ENCODE results near the gene OOSP1.
"Not testable (repeated sequence)": the region's sequence is repeated elsewhere in the genome, so short reads cannot be mapped to it uniquely, and the experiment has no call there.

Gene OOSP1, protein sequence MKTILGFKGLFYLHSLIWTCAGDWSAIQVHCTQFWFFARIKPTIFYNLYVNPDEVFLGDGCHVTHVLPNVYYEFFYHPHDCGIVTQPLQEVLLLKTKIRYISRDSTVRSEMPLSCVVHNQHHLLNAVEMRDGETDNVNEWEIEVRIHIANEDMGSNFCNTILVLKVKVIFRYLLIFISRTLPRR

DNA sequence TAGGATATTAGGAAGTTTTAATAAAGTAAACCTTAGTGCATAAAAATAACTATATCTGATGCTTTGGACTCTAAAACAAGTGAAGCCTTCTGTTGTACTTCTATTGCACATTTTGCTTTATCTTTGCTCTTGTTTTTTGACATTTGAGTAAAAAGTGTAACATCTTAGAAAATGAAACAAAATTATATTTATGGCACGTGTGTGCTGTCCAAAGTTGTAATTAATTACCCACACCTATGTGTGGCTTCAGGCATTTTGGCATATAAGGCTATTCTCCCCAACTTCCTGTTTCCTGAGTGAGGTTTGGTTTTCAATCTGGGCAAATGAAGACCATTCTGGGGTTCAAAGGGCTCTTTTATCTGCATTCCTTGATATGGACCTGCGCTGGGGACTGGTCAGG, at the start of gene OOSP1:
Gene OOSP1, plus strand, starts transcription at position 301 of the 400 bp plus-strand sequence. Its CDS starts 23 bp downstream, at position 324.
- DNase-seq: no peak

DNA sequence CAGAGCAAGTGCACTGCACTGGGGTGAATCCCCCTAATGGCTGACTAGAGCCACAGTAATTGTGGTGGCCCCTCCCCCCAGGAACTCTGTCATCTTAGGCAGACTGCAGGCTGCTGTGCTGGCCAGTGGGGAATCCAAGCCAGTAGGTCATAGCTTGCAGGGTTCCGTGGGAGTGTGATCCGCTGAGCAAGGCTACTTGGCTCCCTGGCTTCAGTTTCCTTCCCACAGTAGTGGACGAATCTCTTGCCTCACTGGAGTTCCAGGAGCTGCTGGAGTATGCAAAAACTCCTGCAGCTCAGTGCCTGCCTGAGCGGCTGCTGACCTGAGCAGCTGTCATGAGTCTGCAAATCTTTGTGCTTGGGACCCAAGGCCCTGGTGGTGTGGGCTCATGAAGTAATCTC, 46.5 kb upstream of the OOSP1 start:
- DNase-seq: peak; percentile 18

DNA sequence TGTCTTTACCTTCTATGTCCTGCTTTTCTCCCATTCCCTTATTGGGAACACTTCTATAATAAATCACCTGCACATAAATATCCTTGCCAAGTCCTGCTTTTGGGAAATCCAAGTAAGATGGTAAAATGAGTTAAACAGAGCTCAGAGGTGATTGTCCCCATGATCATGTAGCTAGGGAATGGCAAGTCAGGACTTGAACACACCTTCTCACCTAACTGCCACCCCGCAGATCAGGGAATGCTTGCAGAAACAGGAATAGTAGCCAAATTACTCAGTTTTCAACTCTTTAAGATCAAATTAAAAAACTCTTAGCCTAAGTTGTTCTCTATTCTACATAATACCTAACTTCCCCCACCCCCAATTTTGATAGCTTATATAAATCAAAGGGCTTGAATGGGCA, 43.6 kb upstream of the OOSP1 start:
- no peak for DNase-seq

DNA sequence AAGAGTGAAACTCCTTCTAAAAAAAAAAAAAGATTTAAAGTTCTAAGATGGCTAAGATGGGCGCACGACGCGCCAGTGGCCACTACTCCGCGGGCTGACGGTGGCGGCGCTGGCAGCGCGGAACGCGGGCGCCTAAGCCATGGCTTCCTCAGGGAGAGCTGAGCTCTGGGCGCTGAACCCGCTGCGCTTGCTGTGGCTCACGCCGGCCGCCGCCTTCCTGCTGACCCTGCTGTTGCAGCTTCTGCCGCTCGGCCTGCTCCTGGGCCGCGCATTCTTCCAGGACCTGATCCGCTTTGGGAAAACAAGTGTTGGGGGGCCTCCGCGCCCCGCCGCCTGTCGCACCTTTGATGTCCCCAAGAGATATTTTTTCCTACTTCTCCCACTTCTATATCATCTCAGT, 40.2 kb upstream of the OOSP1 start:
- DNase-seq: no peak

DNA sequence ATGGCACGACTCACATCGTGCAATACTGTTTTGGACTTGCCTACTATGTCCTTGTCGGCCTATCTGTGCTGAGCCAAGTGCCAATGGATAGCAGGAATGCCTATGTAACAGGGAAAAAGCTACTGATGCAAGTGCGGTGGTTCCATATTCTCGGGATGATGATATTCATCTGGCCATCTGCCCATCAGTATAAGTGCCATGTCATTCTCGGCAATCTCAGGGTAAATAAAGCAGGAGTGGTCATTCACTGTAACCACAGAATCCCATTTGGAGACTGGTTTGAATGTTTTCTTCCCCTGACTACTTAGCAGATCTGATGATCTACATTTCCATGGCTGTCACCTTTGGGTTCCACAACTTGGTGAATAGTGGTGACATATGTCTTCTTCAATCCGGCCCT, 39.6 kb upstream of the OOSP1 start:
- no peak for DNase-seq

DNA sequence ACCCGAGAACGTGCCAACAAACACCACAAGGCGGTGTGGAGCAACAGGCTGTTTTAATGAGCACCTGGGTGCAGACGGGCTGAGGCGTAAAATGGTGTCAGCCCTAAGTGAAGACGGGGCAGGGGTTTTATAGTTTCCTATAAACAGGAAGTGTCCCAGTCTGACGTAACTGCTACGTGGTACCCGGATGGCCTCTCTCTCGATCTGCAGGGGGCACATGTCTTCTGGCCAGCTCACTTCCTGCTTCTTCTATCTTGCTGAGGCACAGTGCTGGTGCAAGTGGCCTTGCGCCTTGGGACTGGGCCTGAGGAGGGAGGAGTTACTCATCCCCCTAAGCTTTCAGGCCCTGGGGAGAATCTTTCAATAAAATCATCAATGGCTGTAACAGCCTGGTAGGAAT, 38.7 kb upstream of the OOSP1 start:
- DNase-seq: no peak

DNA sequence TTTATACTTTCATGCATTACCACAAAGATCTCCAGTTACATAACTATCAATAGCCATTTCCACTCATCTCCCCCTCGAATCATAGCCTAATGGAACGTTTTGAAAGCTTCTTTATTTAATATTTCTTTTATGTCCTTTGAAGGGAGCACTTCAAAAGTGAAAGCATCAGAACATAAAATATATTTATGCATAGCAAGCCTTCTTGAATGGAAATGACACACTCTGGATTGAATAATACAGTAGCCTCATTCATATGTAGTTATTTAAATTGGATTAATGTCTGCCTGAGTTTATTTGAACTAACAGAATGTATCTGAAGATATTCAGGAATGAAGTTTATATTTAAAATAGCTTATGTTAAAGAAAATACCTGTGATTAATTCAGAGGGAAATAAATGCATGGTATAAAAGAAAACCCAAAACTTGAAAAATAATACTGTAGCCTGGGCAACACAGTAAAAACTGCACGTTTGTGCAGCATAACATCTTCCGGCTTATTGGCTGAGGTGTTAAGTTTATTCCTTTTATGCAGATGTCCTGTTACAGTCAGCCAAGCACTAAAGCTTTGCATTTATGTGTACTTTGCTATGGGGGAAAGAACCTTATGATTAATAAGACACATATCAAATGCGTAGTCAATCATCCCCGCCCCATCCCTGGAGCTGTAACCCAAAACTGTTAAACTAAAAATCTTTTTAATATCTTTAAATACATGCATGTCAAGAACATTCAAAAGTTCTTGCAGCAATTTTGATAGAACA, 37.7 kb upstream of the OOSP1 start:
- peak; percentile 41 for DNase-seq

DNA sequence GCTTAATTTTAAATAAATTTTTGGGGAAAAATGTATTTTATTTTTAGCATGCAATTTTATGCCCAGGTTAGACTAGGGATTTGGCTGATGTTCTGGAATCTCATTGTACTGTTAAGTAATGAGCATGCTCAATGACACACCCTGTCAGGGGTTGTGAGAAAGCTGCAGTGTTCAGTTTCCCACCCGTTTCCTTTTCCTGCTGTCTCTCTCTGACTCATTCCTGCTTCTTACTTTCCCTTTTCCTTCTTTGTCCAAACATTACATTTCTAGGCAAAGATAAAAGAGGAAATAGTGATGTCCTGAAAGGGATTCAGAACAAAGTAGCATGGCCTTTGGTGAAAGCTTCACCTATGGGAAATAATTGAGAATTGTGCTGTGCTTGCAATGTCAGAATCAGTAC, 36.9 kb upstream of the OOSP1 start:
- DNase-seq: no peak

DNA sequence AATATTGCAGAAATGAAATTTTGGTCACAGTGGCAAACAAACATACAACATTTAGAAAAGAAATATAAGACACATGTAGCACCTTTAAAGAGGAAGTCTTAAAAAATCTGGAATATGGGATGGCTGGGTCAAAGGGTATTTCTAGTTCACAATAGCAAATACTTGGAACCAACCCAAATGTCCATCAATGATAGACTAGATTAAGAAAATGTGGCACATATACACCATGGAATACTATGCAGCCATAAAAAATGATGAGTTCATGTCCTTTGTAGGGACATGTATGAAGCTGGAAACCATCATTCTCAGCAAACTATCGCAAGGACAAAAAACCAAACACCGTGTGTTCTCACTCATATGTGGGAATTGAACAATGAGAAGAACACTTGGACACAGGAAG, 34.7 kb upstream of the OOSP1 start:
- not testable (repeated sequence) for DNase-seq

DNA sequence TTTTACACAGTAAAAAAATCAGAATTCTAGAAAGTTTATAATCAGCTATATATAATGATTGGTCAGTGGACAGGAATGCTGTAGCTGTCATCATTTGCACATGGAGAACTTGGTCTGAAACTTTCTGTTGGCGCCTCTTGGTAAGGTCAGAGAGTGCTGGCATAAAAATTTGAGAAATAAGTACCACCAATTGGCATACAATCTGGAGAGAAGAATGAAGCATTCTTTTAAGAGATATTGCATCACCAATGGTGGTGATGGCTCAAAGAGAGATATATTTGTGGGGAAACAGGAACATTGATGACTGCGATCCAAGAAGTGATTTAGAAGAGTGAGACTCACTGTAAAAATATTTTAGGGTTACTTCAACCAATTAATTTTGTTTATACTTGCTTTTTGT, 19.8 kb upstream of the OOSP1 start:
- DNase-seq: no peak

DNA sequence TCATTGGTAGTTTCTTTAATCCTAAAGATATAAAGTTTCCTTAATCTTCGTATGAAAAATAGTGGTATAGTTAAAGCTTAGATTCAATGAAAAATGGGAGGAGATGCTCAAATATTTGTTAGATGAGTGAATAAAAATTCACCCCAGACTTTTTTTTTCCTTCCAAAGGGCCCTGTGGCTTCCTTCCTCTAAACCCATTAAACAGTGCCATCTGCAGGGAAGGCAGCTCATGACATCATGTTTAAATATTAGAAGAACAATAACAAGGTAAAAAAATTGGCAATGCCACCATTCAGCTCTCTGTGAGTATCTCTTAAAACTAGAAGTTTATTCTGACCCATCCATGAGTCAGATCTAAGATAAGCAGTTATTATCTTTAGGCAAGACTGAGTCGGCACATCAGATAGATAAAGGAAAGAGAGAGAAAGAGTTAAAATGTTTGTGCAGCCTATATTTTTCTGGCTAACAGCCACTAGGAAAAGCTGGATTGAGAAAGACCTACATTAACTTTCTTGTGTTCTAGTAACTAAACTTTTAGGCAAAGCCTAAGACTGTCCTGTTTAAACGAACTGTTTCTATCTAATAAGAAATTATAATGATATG, 19.1 kb upstream of the OOSP1 start:
- peak; percentile 3 for DNase-seq

DNA sequence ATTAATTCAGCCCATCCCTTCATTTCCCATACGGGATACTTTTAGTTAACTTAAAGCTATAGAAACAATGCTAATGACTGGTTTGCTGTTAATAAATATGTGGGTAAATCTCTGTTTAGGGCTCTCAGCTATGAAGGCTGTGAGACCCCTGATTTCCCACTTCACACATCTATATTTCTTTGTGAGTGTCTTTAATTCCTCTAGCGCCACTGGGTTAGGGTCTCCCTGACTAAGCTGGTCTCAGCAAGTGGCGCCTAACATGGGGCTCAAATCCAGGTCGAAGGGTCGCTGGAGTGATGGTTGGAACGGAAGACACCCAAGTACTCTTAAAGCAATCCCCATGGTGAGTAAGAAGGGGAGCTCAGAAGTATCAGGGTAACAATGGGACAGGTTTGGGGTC, 14.4 kb upstream of the OOSP1 start:
- no peak for DNase-seq

DNA sequence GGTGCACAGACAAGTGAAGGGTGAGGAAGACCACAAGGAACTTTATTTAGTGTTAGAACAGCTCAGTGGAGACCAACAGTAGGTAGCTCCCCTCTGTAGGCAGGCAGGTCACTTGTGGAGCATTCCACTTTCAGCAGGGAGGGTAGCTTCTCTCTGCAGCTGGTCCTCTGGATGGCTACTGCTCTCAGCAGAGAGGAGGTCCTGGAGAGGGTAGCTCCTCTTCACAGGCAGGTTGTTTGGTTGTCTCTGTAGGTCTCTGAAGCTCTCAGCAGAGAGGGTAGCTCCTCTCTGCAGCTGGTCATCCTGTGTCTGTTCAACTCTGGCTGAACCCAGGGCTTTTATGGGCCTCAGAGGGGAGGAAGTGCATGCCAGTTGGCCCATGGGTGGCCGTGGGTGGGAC, 6.5 kb upstream of the OOSP1 start:
- DNase-seq: no peak

DNA sequence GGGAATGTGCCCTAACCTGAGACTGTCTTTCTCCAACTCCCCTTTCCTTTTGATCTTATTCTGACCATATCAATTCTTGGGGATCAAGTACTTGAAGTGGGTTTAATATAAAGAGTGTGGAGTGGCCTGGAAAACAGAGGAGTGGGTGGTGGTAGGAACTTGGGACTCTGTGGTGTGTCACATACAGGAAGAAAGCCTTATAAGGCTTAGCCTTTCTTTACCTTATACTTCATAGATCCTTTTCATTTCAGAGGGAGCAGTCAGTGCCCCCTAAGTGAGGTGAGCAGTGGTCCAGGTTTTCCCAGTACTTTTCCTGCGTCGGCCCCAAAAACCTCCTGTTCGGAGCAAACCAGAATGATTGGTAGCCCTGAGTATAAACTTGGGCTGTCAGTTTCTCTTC, 486 bp downstream of the OOSP1 start:
- no peak for DNase-seq

DNA sequence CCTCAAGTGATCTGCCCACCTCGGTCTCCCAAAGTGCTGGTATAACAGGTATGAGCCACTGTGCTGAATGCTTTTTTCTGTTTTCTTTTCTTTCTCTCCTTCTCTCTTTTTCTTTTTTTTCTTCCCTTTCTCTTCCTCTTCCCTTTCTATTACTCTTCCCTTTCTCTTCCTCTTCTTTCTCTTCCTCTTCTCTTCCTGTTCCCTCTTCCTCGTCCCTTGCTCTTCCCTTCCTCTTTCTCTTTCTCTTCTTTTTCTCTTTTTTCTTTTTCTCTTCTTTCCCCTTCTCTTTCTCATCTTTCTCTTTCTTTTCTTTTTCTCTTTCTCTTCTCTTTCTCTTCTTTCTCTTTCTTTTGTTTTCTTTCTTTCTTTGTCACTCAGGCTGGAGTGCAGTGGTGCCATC, 1.2 kb downstream of the OOSP1 start:
- no peak for DNase-seq

DNA sequence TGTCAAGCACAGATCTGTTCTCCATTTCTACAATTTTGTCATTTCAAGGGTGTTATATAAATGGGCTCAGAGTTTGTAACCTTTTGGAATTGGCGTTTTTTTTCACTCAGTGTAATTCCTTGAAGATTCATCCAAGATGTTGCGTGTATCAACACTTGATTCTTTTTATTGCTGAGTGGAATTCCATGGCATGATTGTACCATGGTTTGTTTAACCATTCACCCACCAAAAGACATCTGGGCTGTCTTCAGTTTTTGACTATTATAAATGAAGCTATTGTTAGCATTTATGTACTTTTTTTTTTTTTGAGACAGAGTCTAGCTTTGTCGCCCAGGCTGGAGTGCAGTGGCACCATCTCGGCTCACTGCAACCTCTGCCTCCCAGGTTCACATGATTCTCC, 2.9 kb downstream of the OOSP1 start:
- DNase-seq: no peak

DNA sequence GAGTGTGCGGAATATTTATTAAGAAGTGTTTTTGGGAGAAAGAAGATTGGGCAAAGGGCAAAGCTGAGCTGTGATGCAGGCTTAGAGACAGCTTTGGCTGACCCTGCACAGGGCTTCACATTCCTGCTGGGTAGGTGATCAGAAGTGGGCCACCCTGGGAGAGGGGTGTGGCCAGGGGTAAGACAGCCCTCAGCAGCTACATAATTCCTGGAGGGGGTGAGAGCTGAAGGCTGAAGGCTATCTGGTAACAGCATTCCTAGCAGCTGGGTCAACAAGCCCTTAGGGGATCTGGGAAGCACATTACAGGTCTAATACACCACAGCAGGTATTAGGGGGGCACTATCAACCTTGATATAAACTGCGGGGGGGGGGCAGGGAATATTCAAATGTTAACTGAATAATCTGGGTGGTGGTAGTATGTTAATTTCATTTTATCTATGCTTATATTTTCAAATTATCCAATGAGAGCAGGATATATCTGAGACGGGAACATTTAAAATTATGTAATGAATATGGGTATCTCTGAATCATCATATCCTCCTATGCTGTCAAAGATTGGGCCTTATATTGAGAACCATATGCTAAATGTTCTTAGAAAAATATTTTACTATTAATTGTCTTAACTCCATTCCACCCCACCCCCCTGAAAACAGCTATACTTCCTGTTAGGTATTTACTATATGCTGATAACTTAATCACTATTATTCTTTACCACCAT, 5.9 kb downstream of the OOSP1 start:
- DNase-seq: no peak

DNA sequence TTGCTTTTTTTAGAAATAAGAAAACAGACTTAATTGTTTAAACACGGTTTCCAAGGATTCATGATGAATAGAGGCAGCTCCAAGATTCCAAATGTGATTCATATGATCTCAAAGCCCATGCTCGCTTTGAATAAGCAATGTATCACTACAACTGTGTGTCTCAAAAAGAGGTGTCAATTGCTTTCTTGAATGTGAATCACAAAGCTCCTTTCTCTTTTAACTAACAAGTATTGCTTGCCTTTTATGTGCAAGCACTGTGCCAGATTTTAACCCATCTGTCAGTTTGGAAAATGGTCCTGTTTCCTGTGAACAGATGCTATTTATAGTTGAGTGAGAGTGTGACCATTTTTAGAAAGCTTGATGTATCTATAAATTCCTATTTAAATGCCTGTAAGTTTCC, 6.5 kb downstream of the OOSP1 start:
- DNase-seq: no peak

DNA sequence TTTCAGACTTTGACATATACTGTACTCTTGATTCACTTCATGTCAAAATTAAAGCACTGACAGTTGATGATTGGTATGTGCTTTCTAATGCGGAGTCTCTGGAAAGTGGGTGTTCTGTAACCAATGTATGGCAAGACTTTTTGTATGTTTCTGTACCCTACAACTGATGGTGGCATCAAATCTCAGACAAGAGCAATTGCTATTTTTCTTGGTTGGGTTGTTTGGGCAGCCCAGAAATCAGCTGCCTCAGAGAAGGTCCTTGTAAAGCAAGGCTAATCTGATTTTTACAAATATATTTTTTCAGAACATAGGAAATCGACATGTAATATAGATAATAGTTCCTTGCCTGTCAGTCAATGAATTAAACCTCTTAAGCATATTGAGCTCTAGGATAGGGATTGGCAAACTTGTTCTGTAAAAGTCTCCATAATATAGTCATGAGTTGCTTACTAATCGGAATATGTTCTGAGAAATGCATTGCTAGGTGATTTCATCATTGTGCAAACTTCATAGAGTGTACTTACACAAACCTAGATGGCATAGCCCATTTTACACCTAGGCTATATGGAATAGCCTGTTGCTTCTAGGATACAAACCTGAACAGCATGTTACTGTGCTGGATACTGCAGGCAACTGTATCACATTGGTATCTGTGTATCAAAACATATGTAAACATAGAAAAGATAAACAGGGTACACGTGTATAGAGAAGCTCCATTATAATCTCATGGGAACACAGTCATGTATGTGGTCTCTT, 15.4 kb downstream of the OOSP1 start:
- no peak for DNase-seq

DNA sequence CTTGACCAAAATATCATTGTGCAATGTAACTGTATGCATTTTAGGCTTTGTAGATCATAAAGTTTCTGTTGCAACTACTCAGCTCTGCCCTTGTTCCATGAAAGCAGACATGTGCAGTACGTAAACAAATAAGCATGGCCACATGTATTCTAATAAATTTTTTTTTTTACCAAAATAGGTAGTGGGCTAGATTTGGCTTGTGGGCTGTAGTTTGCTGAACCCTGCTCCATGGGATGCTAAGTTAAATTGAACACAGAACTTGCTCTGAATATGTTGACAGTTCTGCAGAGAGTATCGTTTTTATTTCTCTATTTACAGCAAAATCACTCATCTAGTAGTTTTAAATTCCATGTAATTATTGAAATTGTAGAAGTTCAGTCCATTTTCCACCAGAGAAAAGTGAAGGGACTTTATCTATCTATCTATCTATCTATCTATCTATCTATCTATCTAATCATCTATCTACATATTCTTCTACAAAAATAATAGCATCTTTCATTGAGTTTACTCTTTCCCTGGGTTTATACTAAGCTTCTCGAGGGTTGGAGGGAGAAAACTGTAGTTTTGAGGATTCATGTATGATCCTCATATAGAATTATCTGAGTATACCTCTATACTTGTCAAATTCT, 16.1 kb downstream of the OOSP1 start:
- DNase-seq: no peak

DNA sequence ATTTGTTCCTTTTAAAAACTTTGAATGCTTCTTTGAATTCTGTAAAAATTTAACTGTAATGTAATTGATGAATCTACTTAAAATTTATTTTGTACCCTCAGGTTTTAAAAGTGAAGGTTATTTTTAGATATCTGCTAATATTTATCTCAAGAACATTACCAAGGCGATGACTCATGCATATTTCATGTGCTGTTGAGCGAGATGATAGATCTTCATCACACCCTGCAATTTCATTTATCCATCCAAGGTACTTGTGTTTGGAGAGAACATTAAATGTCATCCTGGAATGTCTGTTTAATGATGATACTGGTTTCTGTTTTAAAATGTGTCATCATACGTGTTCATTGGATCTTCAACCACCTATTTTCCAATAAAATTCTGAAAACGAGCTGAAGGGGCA, 18.9 kb downstream of the OOSP1 start:
- DNase-seq: no peak

DNA sequence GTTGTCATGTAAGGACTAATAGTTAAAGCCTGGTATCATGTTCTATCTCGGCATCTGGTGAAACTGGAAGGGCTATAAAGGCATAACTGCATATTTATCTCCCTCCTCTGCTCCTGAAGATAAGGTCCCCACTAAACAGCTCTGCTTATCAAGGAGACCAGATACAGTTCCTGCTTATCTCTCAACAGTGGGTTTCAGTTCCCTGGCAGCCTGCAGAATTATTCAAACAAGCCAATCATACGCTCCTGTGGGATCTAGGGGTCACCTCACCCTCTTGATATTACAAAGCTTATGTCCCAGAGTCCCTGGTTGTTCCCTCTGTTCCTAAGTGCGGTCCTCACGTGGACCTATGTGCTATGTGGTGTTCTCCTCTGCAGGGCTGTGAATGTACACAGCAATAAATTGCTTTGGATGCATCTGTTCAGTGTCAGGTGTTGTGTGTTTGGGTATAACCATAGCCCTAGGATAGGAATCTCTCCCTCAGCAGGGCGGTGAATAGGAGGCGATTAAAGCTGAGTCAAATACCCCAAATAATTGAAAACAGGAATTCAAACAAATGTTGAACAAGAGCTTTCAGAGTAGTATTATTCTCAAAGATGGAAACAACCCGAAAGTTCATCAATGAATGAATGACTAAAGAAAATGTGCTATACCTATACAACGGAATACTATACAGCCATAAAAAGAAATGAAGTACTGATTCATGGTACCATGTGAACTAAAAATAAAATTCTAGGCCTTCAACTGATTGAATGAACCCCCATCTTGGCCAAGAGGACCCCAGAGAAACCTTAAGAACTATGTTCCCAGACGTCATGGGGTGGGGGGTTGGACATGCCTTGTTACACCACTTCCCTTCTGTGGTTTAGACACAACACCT, 22.5 kb downstream of the OOSP1 start:
- no peak for DNase-seq

Measured in NCI-H526 treated with DMSO at 0.1 percent for 48 hours (cell line).